ENCODE measurements around the gene COX7A1.

DNA sequence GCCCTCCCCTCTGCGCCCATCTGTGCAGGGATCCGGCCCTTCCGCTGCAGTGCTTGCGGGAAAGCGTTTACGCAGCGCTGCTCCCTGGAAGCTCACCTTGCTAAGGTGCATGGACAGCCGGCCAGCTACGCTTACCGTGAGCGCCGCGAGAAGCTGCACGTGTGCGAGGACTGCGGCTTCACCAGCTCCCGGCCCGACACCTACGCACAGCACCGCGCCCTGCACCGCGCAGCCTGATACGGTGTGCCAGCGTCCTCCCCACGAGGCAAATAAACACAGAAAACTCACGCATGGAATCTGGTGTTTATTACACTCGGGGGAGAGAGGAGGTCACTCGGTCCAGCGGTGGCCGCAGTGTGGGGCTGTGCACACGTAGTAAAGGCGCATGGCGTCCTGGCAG is 38.8 kb downstream of the COX7A1 start:
- TF ChIP-seq EZH2 (IDR thresholded peaks at IDR 0.05; ENCODE audit: low read length): no peak
- TF ChIP-seq, protein P1, sequence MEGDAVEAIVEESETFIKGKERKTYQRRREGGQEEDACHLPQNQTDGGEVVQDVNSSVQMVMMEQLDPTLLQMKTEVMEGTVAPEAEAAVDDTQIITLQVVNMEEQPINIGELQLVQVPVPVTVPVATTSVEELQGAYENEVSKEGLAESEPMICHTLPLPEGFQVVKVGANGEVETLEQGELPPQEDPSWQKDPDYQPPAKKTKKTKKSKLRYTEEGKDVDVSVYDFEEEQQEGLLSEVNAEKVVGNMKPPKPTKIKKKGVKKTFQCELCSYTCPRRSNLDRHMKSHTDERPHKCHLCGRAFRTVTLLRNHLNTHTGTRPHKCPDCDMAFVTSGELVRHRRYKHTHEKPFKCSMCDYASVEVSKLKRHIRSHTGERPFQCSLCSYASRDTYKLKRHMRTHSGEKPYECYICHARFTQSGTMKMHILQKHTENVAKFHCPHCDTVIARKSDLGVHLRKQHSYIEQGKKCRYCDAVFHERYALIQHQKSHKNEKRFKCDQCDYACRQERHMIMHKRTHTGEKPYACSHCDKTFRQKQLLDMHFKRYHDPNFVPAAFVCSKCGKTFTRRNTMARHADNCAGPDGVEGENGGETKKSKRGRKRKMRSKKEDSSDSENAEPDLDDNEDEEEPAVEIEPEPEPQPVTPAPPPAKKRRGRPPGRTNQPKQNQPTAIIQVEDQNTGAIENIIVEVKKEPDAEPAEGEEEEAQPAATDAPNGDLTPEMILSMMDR (optimal IDR thresholded peaks at IDR 0.05 in 1 of 3, IDR thresholded peaks at IDR 0.05 in 1 of 3, conservative IDR thresholded peaks at IDR 0.05 in 1 of 3; ENCODE audit: extremely low read depth in 1 of 3, insufficient read depth in 2 of 3, low read length in 3 of 3): no peak
